G401 (cell line): ENCODE results near the gene PLA2G1B. TPM values are rescaled to one million over a fixed set of nuclear protein-coding genes. Genes with fewer than 3 reads are reported as not detected.

Experiments
- DNase-seq: peaks from one replicate; pipeline ENCODE4 v3.0.0-alpha.2; 2015; ENCODE audit warnings: low spot score
- in situ Hi-C: cut with HindIII; loops from 2 replicates; pipeline ENCODE4 v1.10.0; 2016; ENCODE audit warnings: low sequenced_read_pairs, mixed read lengths
- total RNA-seq: library from RNA; depleted of rRNA; stranded (reverse); fragments of >200 nt; shearing (Covaris generic); gene quantifications from 2 replicates; pipeline ENCODE4 v1.2.3, GENCODE V29; 2014; rRNA removed

The PLA2G1B gene
- total RNA-seq = not detected in 2 replicates

- in situ Hi-C loops = no loop called here
- DNase-seq = no peak
Measured at GRCh38 chr12:120327593-120327992, at the start of gene PLA2G1B. TSS of gene PLA2G1B (minus strand) at chr12:120327779. CDS start at chr12:120327753, 26 bp downstream.

DNA sequence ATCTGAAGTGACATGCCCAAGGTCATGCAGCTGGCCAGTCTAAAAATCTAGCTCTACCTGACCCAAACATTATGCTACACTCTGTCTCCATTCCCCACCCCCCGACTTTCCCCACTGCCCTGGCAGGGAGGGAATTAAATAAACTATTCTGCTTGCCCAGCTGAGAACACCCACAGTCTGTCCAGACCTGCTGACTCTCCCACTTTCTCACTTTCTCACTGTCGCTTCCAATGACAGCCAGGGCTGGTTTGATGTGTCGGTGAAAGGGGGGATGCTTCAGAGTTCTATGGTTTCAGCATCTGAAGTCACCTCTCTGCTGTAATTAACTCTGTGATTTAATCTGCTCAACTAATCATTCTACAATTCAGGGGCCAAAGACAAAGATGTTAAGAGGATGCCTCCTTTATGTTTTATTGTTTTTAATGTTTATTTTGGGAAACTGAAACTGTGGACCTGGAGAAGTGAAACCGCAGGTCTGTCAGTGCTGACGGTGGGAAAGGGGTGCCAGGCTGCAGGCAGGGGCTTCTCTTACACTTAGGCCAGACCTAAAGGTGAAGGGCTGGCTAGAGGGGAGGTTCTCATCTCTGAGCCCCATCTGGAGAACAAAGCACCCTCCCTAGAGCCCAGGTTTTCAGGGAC lies 49.5 kb upstream of the PLA2G1B start:
- in situ Hi-C loops = no loop called here
- DNase-seq = no peak

DNA sequence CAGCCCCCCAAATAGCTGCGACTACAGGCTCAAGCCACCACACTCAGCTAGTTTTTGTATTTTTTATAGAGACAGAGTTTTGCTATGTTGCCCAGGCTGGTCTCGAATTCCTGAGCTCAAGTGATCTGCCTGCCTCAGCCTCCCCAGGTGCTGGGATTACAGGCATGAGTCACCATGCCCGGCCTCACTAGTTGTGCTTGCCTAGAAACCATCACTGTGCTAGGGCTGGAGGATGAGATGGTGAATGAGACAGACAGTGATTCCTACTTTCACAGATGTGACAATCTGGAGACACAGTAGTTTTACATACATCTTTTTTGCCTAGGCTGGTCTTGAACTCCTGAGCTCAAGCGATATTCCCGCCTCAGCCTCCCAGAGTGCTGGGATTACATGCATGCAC lies 48.8 kb upstream of the PLA2G1B start:
- DNase-seq = no peak

GRCh38 chr12:120376009-120376408 lies 48.4 kb upstream of the PLA2G1B start:
- DNase-seq = no peak
- in situ Hi-C loops = no loop called here

More for the DNA sequence above, 48.8 kb upstream of the PLA2G1B start:
- in situ Hi-C loops = no loop called here

- DNase-seq = no peak
- in situ Hi-C loops = no loop called here
Measured at GRCh38 chr12:120373683-120374082, 46.1 kb upstream of the PLA2G1B start.

DNA sequence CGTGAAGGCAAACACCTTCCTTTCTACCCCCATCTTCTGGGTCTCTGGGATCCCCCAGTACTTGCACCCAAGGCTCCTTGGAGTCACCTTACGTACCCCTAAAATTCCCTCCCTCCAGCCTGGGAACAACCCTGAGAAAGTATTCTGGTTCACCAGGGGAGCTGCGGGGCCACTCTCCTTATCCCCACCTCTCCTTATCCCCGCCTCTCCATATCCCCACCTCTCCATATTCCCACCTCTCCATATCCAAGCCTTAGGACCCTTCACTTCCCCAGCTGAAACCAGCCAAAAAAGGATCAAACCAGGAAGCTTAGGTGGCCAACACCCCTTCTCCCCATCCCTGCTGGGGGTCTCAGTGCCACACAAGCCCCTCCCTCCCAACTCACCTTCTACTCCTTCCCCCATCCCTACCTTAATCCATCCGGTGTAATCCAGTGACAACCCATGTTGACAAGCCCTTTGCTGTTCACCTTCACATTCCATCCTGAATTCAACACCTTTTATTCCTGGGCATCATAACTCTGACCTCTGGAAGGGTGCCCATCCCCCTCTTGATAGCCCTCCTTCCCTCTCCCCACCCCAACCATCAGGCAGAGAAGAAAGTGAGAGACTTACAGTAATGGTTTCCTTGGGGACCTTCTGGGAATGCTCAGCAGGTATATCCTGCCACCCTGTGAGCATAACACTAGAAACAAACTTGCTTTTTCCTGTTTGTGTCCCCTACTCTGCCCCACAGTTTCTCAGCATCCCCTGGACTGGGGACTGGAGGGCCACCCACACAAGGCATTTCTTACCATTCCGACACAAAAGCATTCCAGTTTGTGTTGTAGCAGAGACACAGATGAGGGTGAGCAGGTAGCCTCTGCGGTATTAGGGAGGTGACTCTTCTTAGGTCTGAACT lies 43.0 kb upstream of the PLA2G1B start:
- in situ Hi-C loops = no loop called here
- no peak for DNase-seq

DNA sequence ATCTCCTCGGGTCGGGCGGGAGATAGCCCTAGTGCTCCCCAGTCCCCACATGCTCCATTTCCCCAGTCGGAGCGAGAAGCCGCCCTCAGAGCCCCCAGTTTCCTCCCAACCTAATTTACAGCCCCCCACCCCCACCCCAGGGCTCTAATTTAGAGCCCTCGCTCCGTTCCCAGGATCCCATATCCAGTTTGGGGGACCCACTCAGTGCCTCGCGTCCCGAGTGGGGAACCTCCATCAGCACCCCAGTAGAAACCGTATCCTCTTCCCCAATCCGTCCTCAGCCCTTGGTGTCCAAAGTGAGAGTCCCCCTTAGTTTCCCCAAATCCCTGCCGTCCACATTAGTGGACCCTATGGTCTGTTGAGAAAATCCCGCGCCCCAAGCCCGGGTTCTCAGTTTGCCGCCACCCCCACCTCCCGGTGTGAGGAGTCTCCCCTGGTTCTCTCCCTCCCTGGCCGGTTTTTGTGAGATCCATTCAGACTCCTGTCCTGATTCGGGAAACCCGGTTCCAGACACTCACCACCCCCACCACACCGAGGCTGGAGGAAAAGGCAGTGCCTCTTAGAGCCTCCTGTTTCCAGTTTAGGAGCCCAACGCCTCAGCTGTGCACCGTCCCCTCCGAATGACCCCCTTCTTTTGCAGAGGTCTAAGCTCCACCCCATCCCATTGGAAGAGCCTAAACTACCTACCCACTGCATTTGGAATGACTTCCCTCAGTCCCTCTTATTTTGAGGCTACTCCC lies 42.2 kb upstream of the PLA2G1B start:
- in situ Hi-C loops = no loop called here

DNA sequence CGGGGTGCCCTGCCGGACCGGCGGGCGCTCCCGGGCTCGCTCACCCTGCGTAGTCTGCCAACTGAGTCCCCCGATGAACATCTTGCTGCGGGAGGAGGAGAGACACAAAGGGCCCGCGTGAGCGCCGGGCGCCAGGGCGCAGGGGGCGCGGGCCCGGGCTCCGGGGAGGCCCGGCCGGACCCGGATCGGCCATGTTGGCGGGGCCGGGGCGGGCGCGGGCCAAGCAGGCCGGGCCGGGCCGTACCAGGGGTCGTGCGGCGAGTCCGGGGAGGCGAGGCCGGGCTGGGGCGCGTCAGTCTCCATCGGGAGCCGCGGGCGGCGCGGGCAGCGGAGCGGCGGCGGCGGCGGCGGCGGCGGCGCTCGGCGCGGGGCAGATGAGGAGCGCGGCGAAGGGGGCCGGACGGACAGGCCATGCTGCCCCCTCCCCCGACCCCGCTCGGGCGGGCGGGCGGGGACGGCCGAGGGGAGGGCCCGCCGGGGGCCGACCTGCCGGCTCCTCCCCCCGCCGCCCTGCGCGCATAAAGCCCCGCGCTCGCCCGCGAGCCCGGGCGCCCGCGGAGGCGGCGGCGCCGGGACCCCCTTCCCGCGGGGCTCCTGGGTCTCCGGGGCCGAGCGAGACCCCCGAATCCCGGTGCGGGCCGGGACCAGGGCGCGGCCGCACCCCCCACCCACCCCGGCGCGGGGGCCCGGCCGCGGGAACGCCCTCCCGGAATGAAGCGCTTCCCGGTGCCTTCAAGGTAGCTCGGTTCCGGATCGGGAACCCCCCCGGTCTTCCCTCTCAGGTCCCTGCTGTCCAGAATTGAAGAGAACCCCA lies 41.4 kb upstream of the PLA2G1B start, which contains the start of gene MSI1:
MSI1 (minus strand) TSS at position 376 of the 814 bp plus-strand sequence; CDS start at position 303, 73 bp downstream.
- in situ Hi-C loops = no loop called here

More for the DNA sequence above, 42.2 kb upstream of the PLA2G1B start:
- no peak for DNase-seq

DNA sequence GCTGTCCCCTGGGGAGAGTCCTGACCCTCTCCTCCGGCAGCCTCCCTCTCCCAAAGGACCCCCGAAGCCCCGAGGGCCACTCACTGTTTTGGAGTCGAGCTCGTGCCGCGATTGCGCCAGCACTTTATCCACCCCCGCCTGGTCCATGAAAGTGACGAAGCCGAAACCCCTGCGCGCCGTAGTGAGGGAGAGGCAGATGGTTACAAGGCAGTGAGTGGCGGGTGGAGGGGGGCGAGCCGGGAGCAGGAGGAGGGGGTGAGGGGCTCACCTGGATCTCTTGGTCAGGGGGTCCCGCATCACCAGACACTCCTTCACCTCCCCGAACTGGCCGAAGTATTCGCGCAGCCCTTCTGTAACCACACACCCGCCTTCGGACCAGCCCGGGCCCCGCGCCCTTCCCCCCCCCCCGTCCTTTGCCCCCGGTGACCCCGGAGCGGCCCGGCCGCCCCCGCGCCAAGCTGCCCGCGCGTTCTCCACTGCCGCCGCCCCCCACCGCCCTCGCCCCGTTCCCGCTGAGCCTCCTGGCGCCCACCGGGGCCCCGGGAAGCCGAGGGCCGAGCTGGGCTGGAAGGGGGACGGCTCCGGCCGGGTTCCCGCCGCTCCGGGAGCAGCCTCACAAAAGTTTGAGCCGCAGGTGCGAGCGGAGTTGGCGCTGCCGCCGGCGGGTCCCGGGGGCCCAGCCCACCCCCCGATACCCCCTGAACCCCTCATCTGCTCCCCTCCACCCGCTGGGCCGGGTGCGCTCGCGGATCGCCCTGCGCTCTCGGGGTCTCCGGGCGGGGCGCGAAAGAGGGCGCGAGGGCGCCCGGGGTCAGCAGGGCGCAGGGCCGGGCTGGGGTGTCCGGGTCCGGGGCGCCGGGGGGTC lies 40.6 kb upstream of the PLA2G1B start:
- in situ Hi-C loops = no loop called here
- DNase-seq = no peak

More for the DNA sequence above, 41.4 kb upstream of the PLA2G1B start, which contains the start of gene MSI1:
- no peak for DNase-seq

- peak; percentile 37 for DNase-seq
- in situ Hi-C loops = no loop called here
Measured at GRCh38 chr12:120367233-120367923, 39.8 kb upstream of the PLA2G1B start.

DNA sequence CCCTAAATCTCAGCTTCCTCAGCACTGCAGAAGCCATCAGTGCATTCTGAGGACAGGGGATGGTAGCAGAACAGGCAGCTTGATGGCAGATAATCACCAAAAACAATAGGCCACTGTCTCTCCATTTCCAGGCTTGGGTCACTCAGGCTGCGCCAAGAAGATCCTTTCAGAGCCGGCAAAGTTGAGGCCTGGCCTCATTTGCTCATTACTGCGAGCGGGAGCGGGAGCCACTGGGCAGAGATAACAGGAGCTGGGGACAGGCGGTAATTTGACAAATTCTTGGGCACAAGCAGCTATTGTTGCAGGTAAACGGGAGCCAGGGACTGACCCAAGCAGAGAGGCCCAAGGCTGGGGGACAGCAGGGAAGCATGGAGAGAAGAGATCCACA lies 39.3 kb upstream of the PLA2G1B start:
- in situ Hi-C loops = no loop called here

DNA sequence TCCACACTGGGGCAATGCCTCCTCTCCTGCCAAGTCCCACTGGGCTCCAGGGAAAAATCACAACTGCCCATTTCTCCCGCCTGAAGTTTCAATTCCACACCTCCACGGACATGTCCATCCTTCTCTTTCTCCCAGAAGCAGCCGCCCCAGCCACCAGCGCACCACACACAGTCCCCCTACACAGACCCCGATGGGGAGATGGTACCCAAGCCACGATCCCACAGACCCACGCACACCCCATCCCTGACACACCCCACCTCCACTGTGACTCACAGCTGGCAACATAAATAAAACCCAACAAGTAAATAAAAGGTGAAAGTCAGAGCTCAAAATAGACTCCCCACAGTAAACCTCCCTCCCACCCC lies 38.7 kb upstream of the PLA2G1B start:
- no peak for DNase-seq
- in situ Hi-C loops = no loop called here

More for the DNA sequence above, 39.3 kb upstream of the PLA2G1B start:
- DNase-seq = no peak

DNA sequence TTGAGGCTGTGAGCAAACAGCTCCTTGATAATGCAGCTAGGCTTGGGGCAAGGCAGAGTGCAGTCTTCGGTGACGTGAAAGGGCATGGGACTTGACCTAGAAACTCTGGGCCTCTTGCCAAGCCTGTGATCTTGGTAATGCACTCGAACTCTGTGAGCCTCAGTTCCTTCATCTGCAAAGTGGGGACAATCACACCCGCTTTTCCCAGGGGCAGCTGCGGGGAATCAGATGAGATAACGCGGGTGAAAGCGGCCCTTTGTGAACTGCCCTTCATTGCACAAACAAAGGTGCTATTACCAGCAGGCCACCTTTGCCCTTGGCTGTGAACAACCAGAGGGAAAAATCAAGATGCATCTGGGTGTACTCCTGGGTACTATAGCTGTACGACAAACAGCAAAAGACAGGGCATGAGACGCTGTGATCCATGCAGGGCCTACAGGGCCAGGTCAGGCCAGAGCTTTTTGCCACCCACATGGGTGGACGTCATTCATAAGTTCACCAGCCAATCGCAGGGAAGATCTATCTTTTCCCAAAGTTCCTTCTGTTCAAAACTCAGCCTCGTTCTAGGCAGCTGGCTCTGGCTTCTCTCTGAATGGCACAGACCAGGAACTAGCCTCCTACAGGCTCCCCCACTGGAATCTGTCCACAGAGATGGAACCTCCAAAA lies 38.2 kb upstream of the PLA2G1B start:
- in situ Hi-C loops = no loop called here
- DNase-seq = peak; percentile 40

- DNase-seq = no peak
- in situ Hi-C loops = no loop called here
Measured at GRCh38 chr12:120364487-120364886, 36.9 kb upstream of the PLA2G1B start.

DNA sequence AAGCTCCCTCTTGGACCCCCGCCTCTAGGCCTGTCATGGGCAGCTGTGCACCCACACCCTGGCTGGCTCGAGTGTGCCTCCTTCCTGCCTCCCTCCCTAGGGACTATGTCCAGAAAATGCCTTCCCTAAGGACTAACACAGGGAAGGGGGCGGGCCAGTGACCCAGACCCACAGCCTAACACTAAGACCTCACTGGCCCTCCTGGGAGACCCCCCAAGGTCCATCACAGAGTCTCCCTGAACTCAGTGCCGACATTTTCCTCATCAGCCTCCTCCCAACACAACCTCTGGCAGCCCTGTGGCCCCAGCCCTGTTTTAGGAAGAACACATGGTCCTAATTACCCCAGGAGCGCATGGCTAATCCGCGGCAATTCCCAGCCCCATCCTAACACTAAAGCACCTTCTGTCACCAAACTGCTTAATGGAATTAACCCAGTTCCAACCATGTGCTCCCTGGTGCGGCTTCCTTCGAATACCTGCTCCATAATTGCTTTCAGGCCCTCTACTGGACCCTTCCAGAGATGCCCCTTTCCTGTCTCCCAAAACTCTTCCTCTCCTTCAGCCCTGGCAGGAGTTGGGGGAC lies 35.8 kb upstream of the PLA2G1B start:
- no peak for DNase-seq
- in situ Hi-C loops = no loop called here

DNA sequence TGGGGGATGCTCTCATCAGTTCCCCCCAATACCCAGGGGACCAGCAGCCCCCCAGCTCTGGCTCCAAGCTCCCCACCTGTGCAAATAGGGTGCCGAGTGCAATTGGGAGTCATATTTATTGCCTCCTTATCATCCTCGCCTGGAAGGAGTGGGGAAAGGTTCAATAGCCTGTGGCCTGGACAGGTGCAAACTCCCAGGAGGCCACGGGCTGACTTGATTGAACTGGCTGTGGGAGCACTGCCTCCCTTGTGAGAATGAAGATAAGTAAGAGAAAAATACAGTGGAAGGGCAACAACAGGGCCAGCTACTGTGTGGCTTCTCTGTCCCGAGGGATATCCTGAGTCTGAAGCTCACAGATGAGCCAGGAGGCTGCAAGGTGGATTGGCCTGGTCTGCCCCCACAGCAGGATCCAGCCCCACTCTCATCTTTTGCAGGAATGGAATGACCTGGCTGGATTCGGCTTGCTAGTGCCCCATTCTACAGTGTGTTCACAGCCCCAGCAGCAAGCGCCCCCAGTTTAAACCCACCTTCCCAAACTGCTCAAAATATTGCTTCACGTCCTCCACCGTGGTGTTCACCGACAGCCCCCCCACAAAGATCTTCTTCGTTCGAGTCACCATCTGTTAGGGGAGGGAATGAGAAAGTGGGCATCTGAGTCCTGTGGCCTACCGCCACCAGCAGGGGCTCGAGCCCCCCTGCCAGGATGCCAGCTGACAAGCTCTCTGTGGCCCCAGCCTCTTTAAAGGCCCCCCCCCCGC lies 35.1 kb upstream of the PLA2G1B start:
- in situ Hi-C loops = no loop called here
- DNase-seq = no peak
